Measurements from ENCODE around the gene ENPP7.

- no peak for TF ChIP-seq EP300 (IDR thresholded peaks at IDR 0.05)
- no peak for TF ChIP-seq CTCF (IDR thresholded peaks at IDR 0.05)
These were observed 26.1 kb upstream of the ENPP7 start for GRCh38 chr17:79704691-79705090.
